ENCODE results near the gene HS6ST2.

- TF ChIP-seq CTCF (IDR thresholded peaks at IDR 0.05): no peak
- no peak for TF ChIP-seq POLR2AphosphoS5 (IDR thresholded peaks at IDR 0.05)
- TF ChIP-seq POLR2A (IDR thresholded peaks at IDR 0.05): no peak
- no peak for TF ChIP-seq EP300 (IDR thresholded peaks at IDR 0.05; ENCODE audit: low read depth)
These were observed 363.4 kb downstream of the HS6ST2 start for GRCh38 chrX:132594999-132595398.
